GM13976 (cell line): Measurements from ENCODE around the gene BIN1.

Source experiments
- DNase-seq: peaks from one replicate; pipeline ENCODE4 v3.0.0; 2012; ENCODE audit warnings: low spot score
- CTCF ChIP-seq: IDR thresholded peaks from 2 replicates; pipeline ENCODE4 v1.5.1; 2012; ENCODE audit warnings: borderline replicate concordance, mild to moderate bottlenecking; ENCODE audit not compliant: insufficient read depth; ENCODE audit errors: extremely low read depth, missing control alignments, control extremely low read depth
- in situ Hi-C: fragments of 300-500 bp; cut with MboI; formaldehyde crosslinking; loops from one replicate; pipeline ENCODE4 v1.12.0; 2022; ENCODE audit warnings: low sequenced_read_pairs, mixed read lengths, inconsistent platforms; ENCODE audit not compliant: unreplicated experiment

BIN1 gene

GRCh38 chr2:127149384-127149783 lies 42.4 kb upstream of the BIN1 start:
- no peak for DNase-seq
- no peak for TF ChIP-seq CTCF
- in situ Hi-C loops: no loop called here

GRCh38 chr2:127146820-127147502 lies 40.0 kb upstream of the BIN1 start:
- no peak for DNase-seq
- in situ Hi-C loops: no loop called here

GRCh38 chr2:127146071-127146725 lies 39.2 kb upstream of the BIN1 start:
- in situ Hi-C loops: no loop called here
- TF ChIP-seq CTCF: no peak
- no peak for DNase-seq

More at GRCh38 chr2:127146820-127147502, 40.0 kb upstream of the BIN1 start:
- TF ChIP-seq CTCF: no peak

GRCh38 chr2:127145280-127145895 lies 38.4 kb upstream of the BIN1 start:
- TF ChIP-seq CTCF: no peak
- in situ Hi-C loops: no loop called here
- no peak for DNase-seq

- TF ChIP-seq CTCF: no peak
- in situ Hi-C loops: no loop called here
- DNase-seq: no peak
Measured at GRCh38 chr2:127143841-127144782, 37.2 kb upstream of the BIN1 start.
